GM12892 (cell line): ENCODE data around the gene AGPAT2.

ENCODE experiments used
- POLR2A ChIP-seq: IDR thresholded peaks from 2 replicates; pipeline ENCODE4 v1.6.1; 2011; ENCODE audit warnings: low read depth, low read length, control low read depth
- POLR2AphosphoS5 ChIP-seq: IDR thresholded peaks from 2 replicates; pipeline ENCODE4 v1.6.1; 2011; ENCODE audit warnings: low read depth, low read length, control low read depth
- TAF1 ChIP-seq: IDR thresholded peaks from 2 replicates; pipeline ENCODE4 v1.6.1; 2011; ENCODE audit warnings: low read depth, mild to moderate bottlenecking, control low read depth, low read length, borderline replicate concordance

DNA sequence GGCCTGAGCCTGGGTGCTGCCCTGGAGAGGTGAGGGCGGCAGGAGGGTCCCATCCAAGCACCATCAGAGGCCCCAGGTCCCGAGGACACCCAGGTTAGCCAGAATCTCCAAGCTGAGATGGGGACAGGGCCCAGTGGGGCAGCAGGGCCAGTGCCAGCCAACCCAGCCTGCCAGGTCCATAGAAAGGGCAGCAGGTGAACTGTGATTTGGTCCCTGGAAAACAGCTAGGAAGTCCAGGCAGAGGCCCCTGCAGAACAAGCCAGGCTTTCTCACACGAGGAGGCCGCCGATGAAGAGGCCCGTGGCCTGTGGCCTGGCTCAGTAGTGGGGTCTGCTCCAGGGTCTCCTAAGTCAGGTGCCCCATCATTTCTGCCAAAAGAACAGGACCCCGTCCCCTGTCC, 2.0 kb downstream of the AGPAT2 start:
- TF ChIP-seq TAF1, result no peak
- no peak for TF ChIP-seq POLR2A
- TF ChIP-seq POLR2AphosphoS5, result no peak
